KOPT-K1 (cell line): ENCODE data around the gene STRA6.

Experiments used
- H3K27ac ChIP-seq: fragments of 200-600 bp; sonication (generic); 2 replicates; pipeline ENCODE4 v1.5.1; 2016; ENCODE audit warnings: antibody characterized with exemption, mild to moderate bottlenecking, low read depth, low read length; ENCODE audit not compliant: poor library complexity, severe bottlenecking
- H3K36me3 ChIP-seq: fragments of 200-600 bp; sonication (generic); 2 replicates; pipeline ENCODE4 v1.5.1; 2017; ENCODE audit warnings: antibody characterized with exemption, mild to moderate bottlenecking, low read length, moderate library complexity; ENCODE audit not compliant: insufficient read depth
- H3K9me3 ChIP-seq: fragments of 200-600 bp; sonication (generic); 2 replicates; pipeline ENCODE4 v1.5.1; 2017; ENCODE audit warnings: antibody characterized with exemption, low read length, mild to moderate bottlenecking; ENCODE audit not compliant: insufficient read depth, poor library complexity, severe bottlenecking

STRA6 gene

DNA sequence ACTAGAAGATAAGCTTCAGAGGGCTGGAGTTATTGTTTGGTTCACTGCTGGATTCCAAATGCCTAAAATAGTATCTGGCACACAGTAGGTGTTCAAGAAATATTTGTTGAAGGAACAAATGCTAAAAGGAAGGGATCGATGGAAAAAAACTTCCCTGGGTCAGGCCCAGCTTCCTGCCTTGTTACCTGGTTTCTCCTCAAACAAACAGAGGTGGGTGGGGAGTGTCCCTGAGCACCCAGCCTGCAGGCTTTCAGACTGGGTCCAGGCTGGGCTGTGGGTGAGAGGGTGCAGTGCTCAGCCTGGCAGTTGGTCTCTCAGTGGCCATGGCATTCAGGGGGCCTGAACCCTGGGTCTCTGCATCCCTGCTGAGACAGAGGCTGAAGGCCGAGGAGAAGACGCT, 14.4 kb upstream of the STRA6 start:
- no peaks in the 10 kb centered on the region for H3K36me3 ChIP-seq
- no peak overlapping the region for H3K27ac ChIP-seq
- H3K9me3 ChIP-seq: no peaks in the 10 kb centered on the region

- H3K27ac ChIP-seq: no peak overlapping the region
- H3K36me3 ChIP-seq: no peaks in the 10 kb centered on the region
- no peaks in the 10 kb centered on the region for H3K9me3 ChIP-seq
These were observed 13.4 kb upstream of the STRA6 start for GRCh38 chr15:74215958-74216357.

GRCh38 chr15:74214324-74215021, 11.9 kb upstream of the STRA6 start:
- Histone ChIP-seq H3K27ac (peak overlapping the region; percentile 34), H3K9me3 (no peaks in the 10 kb centered on the region), H3K36me3 (no peaks in the 10 kb centered on the region)

- no peaks in the 10 kb centered on the region for H3K9me3 ChIP-seq
- no peaks in the 10 kb centered on the region for H3K36me3 ChIP-seq
- H3K27ac ChIP-seq: peak overlapping the region; percentile 34
These were observed 11.3 kb upstream of the STRA6 start for GRCh38 chr15:74213858-74214284.

DNA sequence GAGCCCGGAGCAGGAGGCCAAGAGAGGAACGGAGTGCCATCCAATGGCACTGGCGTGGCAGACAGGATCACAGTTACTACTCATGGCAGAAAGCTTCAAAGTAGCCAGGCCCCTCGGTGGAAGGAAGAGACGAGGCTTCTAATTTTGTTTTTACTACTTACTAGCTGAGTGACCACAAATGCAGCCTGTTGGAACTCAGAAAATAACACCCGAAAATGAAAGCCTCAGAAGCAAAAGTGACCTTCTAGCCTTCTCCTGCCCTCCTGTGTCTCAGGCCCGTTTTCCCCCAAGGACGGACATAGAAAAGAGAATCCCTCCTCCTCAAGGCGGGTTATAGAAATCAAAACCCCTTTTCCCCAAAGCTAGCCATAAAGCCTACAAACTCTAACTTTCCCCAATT, 9.9 kb upstream of the STRA6 start:
- Histone ChIP-seq H3K36me3 (no peaks in the 10 kb centered on the region), H3K9me3 (no peaks in the 10 kb centered on the region), H3K27ac (no peak overlapping the region)

DNA sequence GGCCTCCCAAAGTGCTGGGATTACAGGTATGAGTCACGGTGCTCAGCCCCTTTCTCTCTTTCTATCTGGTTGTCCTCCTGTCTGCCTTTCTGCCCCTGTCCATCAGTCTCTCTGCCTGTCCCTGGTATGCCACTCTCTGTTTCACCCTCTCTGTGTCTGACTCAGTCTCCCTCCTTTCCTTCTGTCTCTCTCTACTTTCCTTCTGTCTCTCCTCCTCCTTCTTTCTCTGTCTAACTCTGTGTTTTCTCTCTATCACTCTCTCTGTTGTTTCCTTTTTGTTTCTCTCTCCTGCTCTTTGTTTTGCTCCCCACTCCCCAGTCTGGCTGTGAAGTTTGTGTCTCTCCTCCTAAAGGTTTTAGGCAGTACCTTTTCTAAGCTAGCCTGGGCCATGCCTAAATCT, 9.1 kb upstream of the STRA6 start:
- Histone ChIP-seq H3K9me3 (no peaks in the 10 kb centered on the region), H3K27ac (no peak overlapping the region), H3K36me3 (no peaks in the 10 kb centered on the region)

GRCh38 chr15:74210729-74211128, 8.1 kb upstream of the STRA6 start:
- Histone ChIP-seq H3K27ac (peak overlapping the region; percentile 93), H3K9me3 (no peaks in the 10 kb centered on the region), H3K36me3 (no peaks in the 10 kb centered on the region)

DNA sequence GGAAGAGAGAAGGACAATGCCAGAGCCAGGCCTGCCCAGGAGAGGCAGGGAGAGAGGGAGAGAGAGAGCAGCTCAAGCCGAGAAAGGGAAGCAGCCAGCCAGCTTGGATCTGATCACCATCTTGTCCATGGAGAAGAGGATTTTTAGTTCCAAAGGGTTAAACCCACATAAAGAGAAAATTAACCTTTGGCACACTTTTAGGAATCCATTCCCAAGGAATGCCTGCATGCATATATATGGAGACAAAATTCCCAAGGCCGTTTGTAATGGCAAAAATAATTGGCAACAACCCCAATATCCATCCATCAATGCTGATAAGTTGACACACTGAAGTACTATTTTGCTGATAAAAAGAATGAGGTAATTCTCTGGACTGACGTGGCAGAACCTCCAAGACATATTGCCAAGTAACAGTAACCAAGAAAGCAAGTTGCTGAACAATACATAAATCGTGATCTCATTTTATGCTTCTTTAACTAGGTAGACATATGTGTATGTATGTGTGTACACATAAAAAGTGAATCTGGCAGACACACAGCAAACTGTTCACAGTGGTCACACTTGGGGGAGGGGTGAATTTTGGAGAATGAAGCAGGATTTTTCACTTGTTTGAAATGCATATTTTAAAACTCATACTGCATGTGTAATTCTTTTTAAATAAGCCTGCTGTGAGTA, 7.5 kb upstream of the STRA6 start:
- H3K36me3 ChIP-seq: no peaks in the 10 kb centered on the region
- H3K9me3 ChIP-seq: no peaks in the 10 kb centered on the region
- H3K27ac ChIP-seq: peak overlapping the region; percentile 93

- peak overlapping the region; percentile 93 for H3K27ac ChIP-seq
- no peaks in the 10 kb centered on the region for H3K9me3 ChIP-seq
- H3K36me3 ChIP-seq: no peaks in the 10 kb centered on the region
These were observed 7.0 kb upstream of the STRA6 start for GRCh38 chr15:74209560-74209958.

- no peaks in the 10 kb centered on the region for H3K36me3 ChIP-seq
- H3K9me3 ChIP-seq: no peaks in the 10 kb centered on the region
- peak overlapping the region; percentile 93 for H3K27ac ChIP-seq
These were observed 6.4 kb upstream of the STRA6 start for GRCh38 chr15:74208901-74209559.

- Histone ChIP-seq H3K36me3 (no peaks in the 10 kb centered on the region), H3K27ac (peak overlapping the region; percentile 93), H3K9me3 (no peaks in the 10 kb centered on the region)
These were observed 5.9 kb upstream of the STRA6 start for GRCh38 chr15:74208496-74208895.

DNA sequence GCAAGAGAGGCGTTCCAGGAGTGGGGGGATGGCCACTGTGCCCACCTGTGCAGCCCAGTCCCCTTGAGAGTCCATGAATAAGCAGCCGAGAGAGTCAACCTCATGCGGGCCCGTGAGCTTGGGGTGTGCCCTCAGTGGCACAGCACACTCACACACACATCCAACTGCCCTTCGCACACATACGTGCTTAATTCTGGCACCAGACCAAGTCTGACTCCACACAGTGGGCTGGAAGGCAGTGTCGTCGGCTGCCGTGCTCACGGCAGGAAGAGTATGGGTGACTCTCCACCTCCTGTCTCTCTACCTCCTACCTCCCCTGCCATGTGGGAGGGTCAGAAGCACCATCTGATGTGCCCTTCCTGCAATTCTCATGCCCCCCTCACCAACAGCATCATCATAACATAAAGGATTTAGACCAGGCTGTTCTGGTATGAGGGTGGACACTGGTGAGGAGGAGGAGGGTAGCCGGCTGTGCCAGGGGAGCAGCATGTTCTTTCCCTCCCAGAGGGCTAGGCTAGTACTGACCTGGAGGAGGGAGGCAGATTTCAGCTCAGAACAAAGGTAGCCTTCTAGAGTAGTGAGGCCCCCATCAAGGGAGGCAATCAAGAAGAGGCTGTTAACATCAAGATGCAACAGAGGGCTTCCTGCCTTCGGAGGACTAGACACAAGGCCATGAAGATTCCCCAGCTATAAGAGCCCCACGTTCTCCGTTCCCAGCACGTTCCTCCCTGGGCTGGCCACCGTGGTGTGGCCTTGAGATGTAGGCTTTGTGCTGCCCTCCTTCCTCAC, 5.3 kb upstream of the STRA6 start:
- no peaks in the 10 kb centered on the region for H3K9me3 ChIP-seq
- no peaks in the 10 kb centered on the region for H3K36me3 ChIP-seq
- H3K27ac ChIP-seq: peak overlapping the region; percentile 93

GRCh38 chr15:74206801-74207281, 4.3 kb upstream of the STRA6 start:
- Histone ChIP-seq H3K9me3 (no peaks in the 10 kb centered on the region), H3K27ac (peak overlapping the region; percentile 93), H3K36me3 (no peaks in the 10 kb centered on the region)

DNA sequence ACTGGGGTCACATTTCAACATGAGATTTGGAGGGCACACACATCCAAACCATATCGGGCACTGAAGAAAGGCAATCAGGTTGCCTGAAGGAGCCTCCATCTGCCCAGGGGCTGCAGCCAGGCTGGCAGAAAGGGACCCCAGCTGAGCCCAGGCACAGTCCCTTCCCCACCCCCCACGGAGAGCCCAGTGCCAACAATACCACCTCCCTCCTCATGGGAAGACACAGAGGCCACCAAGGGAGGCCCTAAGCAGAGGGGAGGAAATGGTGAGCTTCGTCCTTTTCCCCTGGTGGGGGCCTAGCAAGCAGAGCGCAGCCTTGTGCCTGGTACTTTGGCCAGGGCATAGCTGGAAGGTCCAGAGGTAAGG, 3.0 kb upstream of the STRA6 start:
- H3K36me3 ChIP-seq: no peaks in the 10 kb centered on the region
- no peaks in the 10 kb centered on the region for H3K9me3 ChIP-seq
- peak overlapping the region; percentile 93 for H3K27ac ChIP-seq

- Histone ChIP-seq H3K9me3 (no peaks in the 10 kb centered on the region), H3K36me3 (no peaks in the 10 kb centered on the region; the same call in 1 of the 2 replicates), H3K27ac (peak overlapping the region; percentile 93)
These were observed 1.4 kb upstream of the STRA6 start for GRCh38 chr15:74203914-74204431.
